A549 treated with CpdA at 1 μM for 4 hours (cell line): ENCODE data around the gene CCDC185. TPM values are rescaled to one million over a fixed set of nuclear protein-coding genes. Genes with fewer than 3 reads are reported as not detected.

ENCODE experiments used
- total RNA-seq: library from RNA; stranded (reverse); fragments of 200-300 nt; extraction: Qiagen RNA extraction; gene quantifications from 5 replicates; pipeline ENCODE4 v1.2.3, GENCODE V29; 2022; ENCODE audit warnings: low read depth

The CCDC185 gene
- 0.10 to 0.20 TPM (median 0.13 TPM) in 5 replicates for total RNA-seq

GRCh38 chr1:223393275-223394214, at the start of gene CCDC185:
Gene CCDC185, plus strand, starts transcription at chr1:223393415. Its CDS starts 61 bp downstream, at chr1:223393476.

GRCh38 chr1:223363856-223364684, 29.1 kb upstream of the CCDC185 start, which contains the start of gene SUSD4:
Gene SUSD4, minus strand, starts transcription at chr1:223364176. Its CDS starts 751 bp downstream, at chr1:223363425.

Other genes starting within 250 kb of the CCDC185 start
- 0.44 to 1.1 TPM (median 0.82 TPM) in 5 replicates for gene SUSD4, start 29.2 kb upstream of the CCDC185 start, total RNA-seq